Epidermal melanocyte (primary cell): ENCODE results near the gene ERN2.
"Not testable (repeated sequence)": the region's sequence is repeated elsewhere in the genome, so short reads cannot be mapped to it uniquely, and the experiment has no call there.

ENCODE experiments used
- DNase-seq: peaks from one replicate; pipeline ENCODE4 v3.0.0; 2011; ENCODE audit warnings: low spot score; ENCODE audit not compliant: insufficient read length

The ERN2 gene

DNA sequence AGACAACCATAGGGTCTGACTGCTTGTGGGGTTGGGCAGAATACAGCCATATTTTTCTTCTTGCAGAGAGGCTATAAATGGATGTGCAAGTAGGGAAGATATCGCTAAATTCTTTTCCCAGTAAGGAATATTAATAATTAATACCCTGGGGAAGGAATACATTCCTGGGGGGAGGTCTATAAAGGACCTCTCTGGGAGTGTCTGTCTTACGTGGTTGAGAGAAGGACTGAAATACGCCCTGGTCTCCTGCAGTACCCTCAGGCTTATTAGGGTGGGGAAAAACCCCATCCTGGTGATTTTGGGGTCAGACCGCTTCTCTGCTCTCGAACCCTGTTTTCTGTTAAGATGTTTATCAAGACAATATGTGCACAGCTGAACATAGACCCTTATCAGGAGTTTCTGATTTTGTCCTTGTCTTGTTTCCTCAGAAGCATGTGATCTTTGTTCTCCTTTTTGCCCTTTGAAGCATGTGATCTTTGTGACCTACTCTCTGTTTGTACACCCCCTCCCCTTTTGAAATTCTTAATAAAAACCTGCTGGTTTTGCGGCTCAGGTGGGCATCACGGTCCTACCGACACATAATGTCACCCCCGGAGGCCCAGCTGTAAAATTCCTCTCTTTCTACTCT is 9.7 kb upstream of the ERN2 start:
- not testable (repeated sequence) for DNase-seq

DNA sequence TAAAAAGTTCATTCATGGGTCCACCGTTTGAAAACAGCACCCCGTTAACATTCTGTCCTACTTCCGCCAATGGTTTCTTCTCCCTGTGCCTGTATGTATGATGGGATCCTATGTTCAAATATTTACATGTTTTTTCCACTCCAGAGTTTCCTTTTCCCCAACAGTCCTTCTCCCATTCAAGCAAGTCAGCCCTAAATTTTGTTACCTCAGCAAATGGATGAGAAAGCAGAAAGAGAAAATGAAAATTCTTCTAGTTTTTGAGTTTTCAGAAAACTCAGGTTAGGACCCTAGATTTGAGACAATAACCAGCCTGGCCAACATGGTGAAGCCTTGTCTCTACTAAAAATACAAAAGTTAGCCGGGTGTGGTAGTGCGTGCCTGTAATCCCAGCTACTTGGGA is 3.5 kb upstream of the ERN2 start:
- DNase-seq, result no peak

DNA sequence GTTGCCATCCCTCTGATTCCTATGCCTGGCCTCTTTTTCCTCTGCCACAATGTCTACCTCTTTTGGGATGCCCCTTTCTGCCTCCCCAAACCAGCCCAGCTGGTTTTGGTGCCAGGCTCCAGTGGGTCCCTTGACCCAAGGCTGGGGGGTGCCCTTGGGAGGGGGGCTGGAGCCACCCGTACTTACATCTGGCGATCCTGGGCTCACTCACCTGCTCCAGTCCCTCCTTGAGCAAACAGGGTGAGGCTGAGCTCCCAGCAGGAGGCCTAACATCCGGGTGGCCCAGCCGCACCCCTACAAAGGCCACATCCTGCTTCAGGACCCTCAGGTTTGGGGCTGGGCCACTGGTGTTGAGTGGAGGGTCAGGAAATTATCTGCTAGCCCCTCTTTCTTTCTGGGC is 1.2 kb downstream of the ERN2 start:
- DNase-seq, result no peak

DNA sequence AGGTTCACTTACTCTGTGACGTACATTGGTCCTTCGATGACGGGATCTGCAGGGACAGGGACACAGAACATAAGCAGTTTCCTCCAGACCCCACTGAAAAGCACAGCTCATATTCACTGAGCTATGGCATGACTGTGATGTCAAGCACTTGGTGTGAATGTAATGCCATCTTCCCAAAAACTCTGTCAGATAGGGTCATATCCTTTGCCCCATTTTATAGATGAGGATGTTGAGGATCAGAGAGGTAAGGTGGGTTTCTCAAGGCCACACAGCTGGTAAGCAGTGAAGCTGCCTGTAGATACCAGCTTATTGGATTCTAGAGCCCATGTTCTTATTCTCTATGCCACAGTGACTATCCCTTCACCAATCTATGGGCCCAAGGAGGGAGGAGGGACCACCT is 2.5 kb downstream of the ERN2 start:
- DNase-seq, result no peak

DNA sequence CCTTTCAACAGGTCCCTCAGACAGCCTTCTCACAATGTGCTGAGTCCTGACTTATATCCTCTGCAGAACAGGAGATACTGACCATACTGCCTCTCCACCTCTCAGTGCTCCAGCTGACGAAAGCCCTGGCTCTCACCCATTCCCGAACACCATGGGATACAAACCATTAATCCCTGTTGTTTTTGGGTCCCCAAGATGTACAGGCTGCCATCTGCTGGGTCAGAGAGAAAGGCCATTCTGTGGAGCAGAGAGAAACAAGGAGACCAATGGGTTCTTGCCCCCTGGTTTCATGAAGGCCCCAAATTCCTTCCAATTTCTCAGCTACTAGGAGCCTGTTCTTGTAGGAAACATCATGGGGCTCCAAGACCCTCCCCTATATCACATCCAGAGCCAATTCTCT is 3.0 kb downstream of the ERN2 start:
- no peak for DNase-seq

DNA sequence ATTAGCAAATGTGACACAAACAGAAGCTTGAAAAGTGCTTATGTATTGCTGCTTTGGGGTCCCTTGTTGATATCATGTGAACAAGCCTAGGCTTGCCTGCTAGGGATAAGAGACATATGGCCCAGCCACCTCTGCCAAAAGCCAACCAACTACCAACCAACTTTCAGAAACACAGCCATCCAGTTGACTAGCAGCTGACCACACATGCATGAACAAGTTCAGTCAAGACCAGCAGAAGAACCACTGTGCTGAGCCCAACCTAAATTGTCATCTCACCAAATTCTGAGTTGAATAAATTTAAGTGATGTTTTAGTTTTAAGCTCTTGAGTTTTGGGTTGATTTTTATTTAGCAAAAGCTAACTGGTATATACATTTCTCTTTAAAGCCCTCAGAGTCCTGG is 3.5 kb downstream of the ERN2 start:
- DNase-seq, result no peak

DNA sequence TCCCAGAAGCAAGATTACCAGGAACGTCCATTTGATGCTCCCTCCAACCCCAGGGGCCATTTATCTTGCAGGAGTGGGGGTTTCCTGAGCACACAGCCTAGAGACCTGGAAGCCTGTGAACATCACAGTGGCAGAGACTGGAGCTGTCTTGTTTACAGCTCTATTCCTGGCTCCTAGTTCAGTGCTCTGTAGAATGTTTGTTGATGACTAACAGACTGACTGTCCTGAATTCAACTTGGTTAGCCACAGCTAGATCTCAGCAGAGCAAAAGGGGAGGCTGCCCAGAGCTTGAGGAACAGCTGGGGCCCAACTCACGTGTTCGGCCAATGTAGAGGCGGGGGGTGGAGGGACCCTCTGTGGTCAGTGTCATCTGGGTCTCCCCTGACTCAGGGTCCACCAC is 6.6 kb downstream of the ERN2 start:
- no peak for DNase-seq

DNA sequence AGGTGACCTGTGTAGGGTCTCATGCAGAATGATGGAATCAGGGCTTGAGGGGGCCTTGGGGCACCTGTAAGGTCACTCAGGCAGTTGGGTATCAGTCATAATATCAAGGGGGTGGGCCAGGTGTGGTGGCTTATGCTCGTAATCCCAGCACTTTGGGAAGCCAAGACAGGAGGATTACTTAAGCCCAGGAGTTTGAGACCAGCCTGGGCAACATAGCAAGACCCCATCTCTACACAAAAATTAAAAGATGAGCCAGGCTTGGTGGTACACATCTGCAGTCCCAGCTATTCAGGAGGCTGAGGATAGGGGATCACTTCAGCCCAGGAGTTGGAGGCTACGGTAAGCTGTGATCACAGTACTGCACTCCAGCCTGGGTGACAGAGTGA is 7.5 kb downstream of the ERN2 start:
- DNase-seq, result no peak

DNA sequence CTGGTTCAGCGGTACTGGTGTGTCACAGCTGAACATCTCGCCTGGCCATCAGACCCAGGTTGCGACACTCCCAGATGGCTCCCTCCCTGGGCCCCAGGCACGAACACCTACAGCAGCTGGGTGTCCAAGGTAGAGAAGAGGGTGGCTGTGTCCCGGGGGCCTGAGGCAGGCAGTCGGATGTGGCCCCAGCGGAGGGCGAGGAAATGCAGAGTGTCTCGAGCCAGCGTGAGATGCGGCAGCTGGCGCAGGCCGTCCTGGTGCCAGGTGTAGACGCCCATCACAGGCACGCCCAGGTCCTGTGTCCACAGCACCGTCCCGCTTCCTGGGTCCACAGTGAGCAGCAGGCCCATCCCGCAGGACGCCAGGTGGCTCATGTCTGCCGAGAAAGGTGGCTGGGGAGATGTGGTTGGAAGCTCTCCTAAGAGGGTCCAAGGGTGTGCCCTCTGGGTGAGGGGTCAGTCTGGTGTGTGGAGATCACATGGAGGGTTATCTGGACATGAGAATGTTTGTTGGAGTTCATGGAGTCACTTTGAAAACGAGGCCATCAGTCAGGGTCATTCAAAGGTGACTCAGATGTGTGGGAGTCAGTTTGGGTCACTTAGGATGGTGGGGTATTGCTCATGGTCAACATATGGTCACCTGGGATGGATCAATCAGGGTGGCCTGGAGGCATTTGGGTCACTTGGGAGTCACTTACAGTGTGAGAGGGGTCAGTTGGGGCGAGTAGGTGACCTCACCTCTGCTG is 8.1 kb downstream of the ERN2 start:
- no peak for DNase-seq

DNA sequence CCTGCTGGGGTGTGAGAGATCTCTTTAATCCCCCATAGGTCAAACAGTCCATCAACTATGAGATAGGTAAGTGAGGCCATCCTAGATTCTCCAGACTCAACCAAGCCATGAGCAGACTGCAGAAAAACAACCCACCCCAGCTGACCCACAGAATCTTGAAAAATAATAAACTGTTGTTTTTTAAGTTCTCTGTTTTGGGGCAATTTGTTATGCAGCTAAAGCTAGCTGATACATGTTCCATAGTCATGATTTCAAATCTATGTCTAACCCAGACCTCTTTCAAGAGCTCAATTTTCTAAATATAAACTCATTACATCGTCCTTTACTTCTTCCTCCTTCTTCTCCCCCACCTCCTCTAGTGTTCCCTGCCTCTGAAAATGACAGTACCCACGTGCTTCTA is 10.1 kb downstream of the ERN2 start:
- no peak for DNase-seq

DNA sequence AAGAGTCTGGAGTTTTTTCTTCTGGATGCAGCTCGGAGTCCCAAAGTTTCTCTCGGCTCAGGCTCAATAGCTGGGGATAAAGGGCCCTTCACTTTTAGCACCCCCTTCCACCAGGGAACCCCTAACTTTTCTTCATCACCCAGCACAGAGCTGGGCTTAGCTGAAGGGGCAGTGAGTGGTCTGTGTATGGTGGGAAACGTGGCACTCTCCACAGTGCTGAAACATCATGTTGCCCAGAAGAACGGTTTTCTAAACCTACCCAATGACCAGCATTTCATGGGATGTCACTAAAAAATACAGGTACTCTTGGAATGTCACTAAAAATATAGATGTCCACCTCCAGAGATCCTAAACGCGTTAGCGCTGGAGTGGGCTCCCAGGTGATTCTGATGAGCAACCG is 12.0 kb downstream of the ERN2 start:
- DNase-seq, result no peak

DNA sequence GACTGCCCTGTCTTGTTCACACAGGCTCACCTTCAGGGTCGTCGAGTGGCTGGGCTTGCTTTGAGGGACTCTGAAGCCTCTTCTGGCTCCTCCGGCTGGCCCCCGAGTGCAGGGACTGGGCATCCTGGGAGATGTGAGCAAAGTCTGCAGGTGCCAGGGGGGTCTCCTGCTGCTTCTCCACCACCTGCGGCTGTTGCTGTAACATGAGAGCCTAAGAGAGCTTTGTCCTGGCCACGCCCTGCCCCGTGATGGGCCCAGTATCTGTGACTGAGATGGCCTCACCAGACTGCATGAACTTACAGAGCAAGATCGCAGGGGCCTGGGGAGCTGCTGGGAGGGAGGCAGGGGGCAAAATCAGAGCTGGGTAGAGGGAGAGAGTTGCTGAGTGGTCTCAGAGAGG is 12.5 kb downstream of the ERN2 start:
- no peak for DNase-seq

DNA sequence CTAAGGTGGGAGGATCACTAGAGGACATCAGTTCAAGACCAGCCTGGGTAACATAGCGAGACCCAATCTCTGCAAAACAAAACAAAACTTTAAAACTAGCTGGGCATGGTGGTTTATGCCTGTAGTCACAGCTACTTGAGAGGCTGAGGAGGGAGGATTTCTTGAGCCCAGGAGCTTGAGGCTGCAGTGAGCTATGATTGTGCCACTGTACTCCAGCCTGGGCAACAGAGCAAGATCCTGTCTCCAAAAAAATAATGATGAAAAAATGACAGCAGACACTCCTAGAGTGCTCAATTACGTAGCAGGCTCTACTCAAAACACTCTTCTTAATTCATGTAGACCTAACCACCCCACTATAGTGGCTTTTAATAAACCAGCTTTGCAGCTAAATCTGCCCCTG is 12.9 kb downstream of the ERN2 start:
- DNase-seq, result no peak

DNA sequence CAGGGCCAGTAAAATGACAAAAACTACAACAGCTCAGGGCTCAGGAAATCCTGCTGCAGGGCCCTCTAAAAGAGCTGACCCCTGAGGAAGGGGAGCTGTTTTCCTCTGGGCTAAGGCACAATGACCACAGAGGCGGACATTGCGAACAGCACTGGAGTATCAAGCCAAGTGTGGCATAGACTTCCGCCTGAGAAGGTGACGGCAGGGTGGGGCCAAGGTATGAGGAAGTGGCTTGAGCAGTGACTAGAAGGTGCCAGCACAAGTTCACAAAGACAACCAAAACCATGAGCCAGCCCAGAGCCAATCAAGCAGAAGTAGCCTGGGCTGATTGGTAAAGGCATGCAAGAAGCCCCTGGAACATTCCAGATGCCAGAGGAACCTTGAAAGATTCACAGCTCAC is 13.9 kb downstream of the ERN2 start:
- no peak for DNase-seq

DNA sequence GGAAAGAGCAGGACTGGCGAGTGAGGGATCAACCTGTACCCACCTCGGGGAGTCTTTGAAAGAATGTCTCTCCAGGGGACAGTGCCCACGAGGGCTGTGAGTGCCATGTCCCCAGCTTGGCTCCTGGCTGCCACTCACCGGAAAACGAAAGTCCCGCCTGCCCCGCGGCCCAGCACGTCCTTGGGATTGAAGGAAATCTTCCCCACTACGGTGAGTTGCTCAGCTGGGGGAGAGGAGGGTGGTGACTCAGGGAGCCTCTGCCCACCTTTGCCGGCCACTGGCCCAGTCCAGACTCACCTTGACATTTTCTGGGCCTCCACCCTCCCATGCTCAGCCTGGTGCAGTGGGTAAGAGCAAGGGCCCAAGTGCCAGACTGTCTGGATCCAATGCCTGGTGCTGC is 17.3 kb downstream of the ERN2 start:
- DNase-seq, result no peak

DNA sequence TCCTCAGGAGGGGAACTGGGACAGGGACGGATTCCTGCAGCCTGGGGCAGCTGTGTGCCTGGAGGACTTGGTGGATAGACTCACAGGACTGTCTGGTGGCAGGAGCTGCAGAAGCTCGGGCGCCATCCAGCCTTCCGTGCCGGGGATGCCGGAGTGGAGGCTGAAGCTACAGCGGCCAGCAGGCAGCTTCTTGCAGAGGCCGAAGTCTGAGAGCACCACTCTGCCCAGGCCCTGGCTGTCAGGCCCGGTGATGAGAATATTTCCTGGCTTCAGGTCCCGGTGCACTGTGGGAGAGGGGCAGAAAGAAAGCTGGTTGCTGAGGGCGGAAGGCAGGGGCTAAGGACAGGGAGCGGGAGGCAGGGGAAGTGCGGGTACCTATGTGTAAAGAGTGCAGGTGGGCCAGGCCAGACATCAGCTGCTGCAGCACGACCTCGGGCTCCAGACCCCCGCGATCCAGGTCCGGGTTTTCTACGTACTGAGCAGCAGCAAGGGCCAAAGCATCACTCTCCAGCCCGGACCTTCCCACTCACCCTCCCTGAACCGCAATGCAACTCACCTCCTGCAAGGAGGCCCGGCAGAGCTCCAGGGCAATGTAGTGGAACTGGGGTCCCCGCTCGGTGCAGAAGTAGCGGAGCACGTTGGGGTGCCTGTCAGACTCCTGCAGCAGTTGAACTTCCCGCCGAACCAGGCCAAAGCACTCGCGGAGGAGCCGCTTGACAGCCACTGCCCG is 18.2 kb downstream of the ERN2 start:
- no peak for DNase-seq

DNA sequence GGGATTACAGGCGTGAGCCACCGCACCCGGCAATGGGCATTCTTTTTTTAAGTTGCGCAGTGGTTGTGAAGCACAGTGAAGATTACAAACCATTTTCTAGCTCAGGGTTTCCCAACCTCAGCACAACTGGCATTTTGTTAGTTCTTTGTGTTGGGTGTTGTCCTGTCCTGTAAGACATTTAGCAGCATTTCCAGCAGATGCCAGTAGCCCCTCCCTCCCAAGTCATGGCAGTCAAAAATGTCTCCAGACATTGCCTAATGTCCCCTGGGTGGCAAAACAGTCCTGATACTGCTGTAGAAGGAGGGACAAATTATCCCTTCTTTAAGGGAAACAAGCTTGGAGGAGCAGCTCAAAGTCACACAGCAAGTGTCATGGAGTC is 18.8 kb downstream of the ERN2 start:
- no peak for DNase-seq

DNA sequence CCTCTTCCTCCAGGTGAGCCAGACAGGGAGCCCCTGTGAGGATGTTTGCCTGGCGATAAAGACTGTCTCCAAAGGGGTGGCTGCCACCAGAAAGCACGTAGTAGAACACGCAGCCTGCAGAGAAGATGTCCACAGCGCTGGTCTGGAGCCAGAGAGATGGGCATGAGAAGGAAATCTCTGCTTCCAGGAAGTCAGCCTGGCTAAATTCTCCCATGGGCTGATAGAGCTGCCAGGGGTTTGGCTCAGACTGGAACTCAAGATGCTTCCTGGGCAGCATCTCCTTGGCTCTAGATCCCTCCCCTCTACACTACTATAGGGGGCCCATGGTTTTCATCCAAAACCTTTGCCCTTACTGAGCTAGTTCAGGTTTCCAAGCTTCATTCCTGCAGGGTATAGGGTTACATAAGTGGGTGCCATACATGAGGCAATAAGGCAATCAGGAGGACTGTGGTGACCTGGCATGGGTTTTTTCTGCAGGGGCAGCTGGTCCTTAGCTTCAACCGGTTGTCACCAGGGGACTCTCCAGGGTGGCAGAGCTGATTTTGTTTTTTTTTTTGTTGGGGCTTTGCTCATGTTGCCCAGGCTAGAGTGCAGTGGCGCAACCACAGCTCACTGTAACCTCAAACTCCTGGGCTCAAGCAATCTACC is 20.7 kb downstream of the ERN2 start:
- no peak for DNase-seq

DNA sequence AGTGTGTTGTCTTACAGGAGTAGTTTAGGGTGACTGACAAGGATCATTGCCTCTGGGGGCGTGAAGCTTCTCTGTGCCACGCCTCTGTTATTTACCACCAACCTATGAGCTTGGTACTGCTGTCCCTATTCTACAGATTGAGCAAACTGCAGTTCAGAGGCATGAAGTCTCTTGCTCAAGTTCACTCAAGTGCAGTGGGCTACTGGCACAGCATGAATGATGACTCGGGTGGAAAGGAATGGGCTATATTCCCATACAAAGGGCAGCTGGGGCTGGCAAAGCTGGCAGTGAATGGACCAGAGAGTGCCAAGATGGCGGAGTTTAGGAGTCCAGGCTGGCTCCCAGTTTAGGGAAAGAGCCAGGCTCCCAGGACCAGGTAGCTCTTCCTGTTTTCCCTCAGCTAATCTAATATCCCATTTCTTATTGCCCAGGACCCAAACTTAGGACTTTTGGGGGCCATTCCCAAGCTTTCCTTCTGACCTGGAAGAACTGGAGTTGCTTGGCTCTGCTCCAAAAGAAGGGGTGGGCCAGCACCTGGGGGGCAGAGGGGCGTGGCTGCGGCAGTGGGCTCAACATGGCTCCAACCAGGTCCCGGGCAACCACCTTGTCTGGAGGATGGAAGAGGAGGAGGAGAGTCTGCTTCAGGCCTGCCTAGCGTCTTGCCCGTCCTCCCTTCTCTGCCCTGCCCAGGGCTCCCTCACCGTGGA is 21.4 kb downstream of the ERN2 start:
- DNase-seq, result no peak

DNA sequence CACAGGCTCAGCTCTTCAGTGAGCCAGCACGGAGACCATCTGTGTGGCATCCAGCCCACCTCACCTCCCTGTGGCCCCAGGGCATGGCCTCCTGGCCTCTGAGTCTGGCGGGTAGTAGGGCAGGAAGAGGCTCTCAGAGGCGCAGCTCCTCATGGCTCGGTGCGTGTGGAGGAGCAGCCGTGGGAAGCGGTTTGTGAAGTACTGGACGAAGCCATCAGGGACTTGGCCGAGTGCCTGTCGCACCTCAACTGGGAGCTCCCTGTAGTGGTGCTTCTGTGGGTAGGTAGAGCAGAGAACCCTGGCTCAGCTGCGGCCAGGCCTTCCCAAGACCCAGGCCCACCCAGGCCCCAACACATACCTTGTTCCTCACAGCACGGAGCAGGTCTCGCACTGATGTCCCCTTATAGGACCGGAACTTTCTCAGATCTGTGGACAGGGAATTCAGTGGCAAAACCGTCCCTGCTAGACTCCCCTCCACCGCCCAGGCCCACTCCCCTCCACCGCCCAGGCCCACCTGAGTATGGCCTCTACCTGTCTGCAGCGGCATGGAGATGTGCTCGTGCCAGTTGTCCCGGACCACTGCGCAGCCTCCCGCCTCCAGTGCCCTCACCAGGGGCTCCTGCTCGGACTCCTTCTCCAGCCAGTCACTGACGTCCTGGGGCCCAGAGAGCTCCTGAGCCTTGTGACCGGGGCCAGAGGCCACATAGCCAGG is 22.1 kb downstream of the ERN2 start:
- DNase-seq, result no peak
